Loucy (cell line): ENCODE measurements around the gene DHRS7B.

Source experiments
- H2AFZ ChIP-seq: fragments of 200-600 bp; sonication (generic); 2 replicates; pipeline ENCODE4 v1.6.0; 2016; ENCODE audit warnings: antibody characterized with exemption, mild to moderate bottlenecking, low read length, moderate library complexity
- H3F3A ChIP-seq: fragments of 200-600 bp; 2 replicates; pipeline ENCODE4 v1.6.0; 2016; ENCODE audit warnings: antibody characterized with exemption, low read depth, mild to moderate bottlenecking
- H3K27me3 ChIP-seq: fragments of 200-600 bp; sonication (generic); 2 replicates; pipeline ENCODE4 v1.6.1; 2014; ENCODE audit warnings: low read length, mild to moderate bottlenecking; ENCODE audit not compliant: insufficient read depth, poor library complexity, severe bottlenecking
- H3K36me3 ChIP-seq: fragments of 200-600 bp; sonication (generic); 2 replicates; pipeline ENCODE4 v1.6.1; 2016; ENCODE audit warnings: low read length; ENCODE audit not compliant: insufficient read depth
- H3K4me1 ChIP-seq: fragments of 200-600 bp; sonication (generic); 2 replicates; pipeline ENCODE4 v1.5.1; 2014; ENCODE audit warnings: low read length, mild to moderate bottlenecking; ENCODE audit not compliant: insufficient read depth, poor library complexity, severe bottlenecking
- H3K4me2 ChIP-seq: fragments of 200-600 bp; sonication (generic); 2 replicates; pipeline ENCODE4 v1.6.0; 2014; ENCODE audit warnings: antibody characterized with exemption, low read length, low read depth, mild to moderate bottlenecking; ENCODE audit not compliant: poor library complexity, severe bottlenecking
- H3K4me3 ChIP-seq: fragments of 200-600 bp; sonication (generic); 2 replicates; pipeline ENCODE4 v1.5.1; 2014; ENCODE audit warnings: low read length, mild to moderate bottlenecking, mixed read lengths; ENCODE audit not compliant: poor library complexity, severe bottlenecking
- H3K79me2 ChIP-seq: fragments of 200-600 bp; sonication (generic); 2 replicates; pipeline ENCODE4 v1.6.1; 2014; ENCODE audit warnings: low read length; ENCODE audit not compliant: insufficient read depth
- H3K9ac ChIP-seq: fragments of 200-600 bp; sonication (generic); 2 replicates; pipeline ENCODE4 v1.6.0; 2014; ENCODE audit warnings: mild to moderate bottlenecking, low read depth, low read length, moderate library complexity; ENCODE audit not compliant: poor library complexity, severe bottlenecking
- H3K9me2 ChIP-seq: fragments of 200-600 bp; sonication (generic); replicated peaks from 2 replicates; pipeline ENCODE4 v1.6.1; 2016; ENCODE audit warnings: low read depth, low read length, mixed read lengths
- H3K9me3 ChIP-seq: fragments of 200-600 bp; sonication (generic); 2 replicates; pipeline ENCODE4 v1.6.1; 2014; ENCODE audit warnings: mild to moderate bottlenecking, antibody characterized with exemption, low read length, low read depth; ENCODE audit not compliant: insufficient read depth
- H4K20me1 ChIP-seq: fragments of 200-600 bp; sonication (generic); 2 replicates; pipeline ENCODE4 v1.6.0; 2014; ENCODE audit warnings: antibody characterized with exemption, low read length, mild to moderate bottlenecking; ENCODE audit not compliant: insufficient read depth, poor library complexity, severe bottlenecking
- CTCF ChIP-seq: fragments of 200-600 bp; sonication (generic); conservative IDR thresholded peaks from 2 replicates; pipeline ENCODE4 v1.5.1; 2014; ENCODE audit warnings: mild to moderate bottlenecking, antibody characterized with exemption, low read length
- EZH2phosphoT487 ChIP-seq: fragments of 200-600 bp; IDR thresholded peaks from 2 replicates; pipeline ENCODE4 v1.6.1; 2018; ENCODE audit warnings: antibody characterized with exemption, mild to moderate bottlenecking, moderate library complexity, borderline replicate concordance

The DHRS7B gene

GRCh38 chr17:21162394-21162775, 35.6 kb downstream of the DHRS7B start:
- Histone ChIP-seq H3K36me3 (no peaks in the 10 kb centered on the region), H3K4me2 (no peak overlapping the region), H3K9ac (no peak overlapping the region), H3F3A (no peaks in the 10 kb centered on the region), H3K9me2 (no peaks in the 10 kb centered on the region), H3K4me1 (no peaks in the 10 kb centered on the region), H3K27me3 (no peaks in the 10 kb centered on the region), H4K20me1 (no peaks in the 10 kb centered on the region), H3K9me3 (no peaks in the 10 kb centered on the region), H3K4me3 (no peak overlapping the region), H3K79me2 (no peaks in the 10 kb centered on the region), H2AFZ (no peak overlapping the region)
- no peak for TF ChIP-seq CTCF
- TF ChIP-seq EZH2phosphoT487: no peak

DNA sequence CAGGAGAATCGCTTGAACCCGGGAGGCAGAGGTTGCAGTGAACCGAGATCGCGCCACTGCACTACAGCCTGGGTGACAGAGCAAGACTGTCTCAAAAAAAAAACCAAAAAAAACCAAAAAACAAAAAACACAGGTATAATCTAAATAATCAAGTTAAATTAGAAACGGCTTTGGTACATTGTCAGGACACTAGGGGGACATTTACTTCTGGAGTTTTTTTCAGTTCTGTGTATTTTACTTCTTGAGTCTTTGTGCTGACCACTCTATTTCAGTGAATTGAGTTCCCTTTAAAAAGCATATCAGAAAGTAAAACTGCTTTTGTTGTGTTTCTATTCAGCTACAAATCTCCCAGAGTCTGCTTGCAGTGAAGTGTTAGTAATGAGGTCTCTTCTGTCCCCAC, 36.3 kb downstream of the DHRS7B start:
- no peaks in the 10 kb centered on the region for H3K9me2 ChIP-seq
- no peak overlapping the region for H3K4me3 ChIP-seq
- no peaks in the 10 kb centered on the region for H3K9me3 ChIP-seq
- H3K36me3 ChIP-seq: no peaks in the 10 kb centered on the region
- TF ChIP-seq CTCF: no peak
- TF ChIP-seq EZH2phosphoT487: no peak
- no peaks in the 10 kb centered on the region for H3F3A ChIP-seq
- no peak overlapping the region for H3K4me2 ChIP-seq
- no peak overlapping the region for H2AFZ ChIP-seq
- H4K20me1 ChIP-seq: no peaks in the 10 kb centered on the region
- H3K4me1 ChIP-seq: no peaks in the 10 kb centered on the region
- H3K27me3 ChIP-seq: no peaks in the 10 kb centered on the region
- no peak overlapping the region for H3K9ac ChIP-seq
- H3K79me2 ChIP-seq: no peaks in the 10 kb centered on the region

DNA sequence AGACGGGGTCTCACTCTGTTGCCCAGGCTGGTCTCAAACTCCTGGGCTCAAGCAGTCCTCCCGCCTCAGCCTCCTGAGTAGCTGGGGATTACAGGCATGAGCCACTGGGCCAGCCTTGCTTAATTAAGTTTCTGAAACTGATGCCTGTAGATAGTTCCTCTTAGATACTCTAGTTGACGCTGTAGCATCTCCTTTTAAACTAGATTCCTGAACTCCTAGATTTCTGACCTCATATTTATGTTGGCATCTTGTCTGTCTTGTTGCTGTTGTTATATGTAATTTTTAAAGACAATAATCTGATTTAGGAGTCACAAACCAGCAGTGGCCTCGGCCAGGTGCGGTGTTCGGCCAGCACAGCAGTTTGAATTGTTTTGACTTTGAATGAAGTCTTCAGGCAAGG, 37.5 kb downstream of the DHRS7B start:
- Histone ChIP-seq H3F3A (no peaks in the 10 kb centered on the region), H3K9me2 (no peaks in the 10 kb centered on the region), H3K27me3 (no peaks in the 10 kb centered on the region), H3K4me1 (no peaks in the 10 kb centered on the region), H3K79me2 (no peaks in the 10 kb centered on the region), H3K36me3 (no peaks in the 10 kb centered on the region), H3K9ac (no peak overlapping the region), H3K4me2 (no peak overlapping the region), H3K4me3 (no peak overlapping the region), H4K20me1 (no peaks in the 10 kb centered on the region), H2AFZ (no peak overlapping the region), H3K9me3 (no peaks in the 10 kb centered on the region)
- TF ChIP-seq EZH2phosphoT487 (no peak), CTCF (no peak)
